HEK293 (cell line): ENCODE data around the gene STX5.

ENCODE experiments used
- ELK4 ChIP-seq: IDR thresholded peaks from 2 replicates; pipeline ENCODE4 v1.6.1; 2011; ENCODE audit warnings: mild to moderate bottlenecking, low read depth, low read length, borderline replicate concordance
- HIC1 ChIP-seq: fragments of 450-650 bp; formaldehyde crosslinking; IDR thresholded peaks from 2 replicates; pipeline ENCODE4 v1.5.1; 2016; ENCODE audit warnings: missing biosample characterization, missing genetic modification characterization
- HOXA7 ChIP-seq: sonication (generic); formaldehyde crosslinking; IDR thresholded peaks from 2 replicates; pipeline ENCODE4 v1.8.1; 2022; ENCODE audit warnings: missing genetic modification reagents, borderline replicate concordance
- IKZF3 ChIP-seq: fragments of 450-650 bp; IDR thresholded peaks from 2 replicates; pipeline ENCODE4 v1.5.0; 2018; ENCODE audit warnings: missing biosample characterization, mild to moderate bottlenecking, missing genetic modification characterization, moderate library complexity
- REPIN1 ChIP-seq: fragments of 450-650 bp; formaldehyde crosslinking; IDR thresholded peaks from 2 replicates; pipeline ENCODE4 v1.5.1; 2017; ENCODE audit warnings: missing biosample characterization, missing genetic modification characterization, low read depth
- REST ChIP-seq: fragments of 450-650 bp; formaldehyde crosslinking; IDR thresholded peaks from 2 replicates; pipeline ENCODE4 v1.5.1; 2016; ENCODE audit warnings: missing biosample characterization, missing genetic modification characterization
- SCRT1 ChIP-seq: fragments of 450-650 bp; formaldehyde crosslinking; IDR thresholded peaks from 2 replicates; pipeline ENCODE4 v1.5.1; 2016; ENCODE audit warnings: missing biosample characterization, missing genetic modification characterization, borderline replicate concordance
- YY1 ChIP-seq: fragments of 450-650 bp; formaldehyde crosslinking; IDR thresholded peaks from 2 replicates; pipeline ENCODE4 v1.5.1; 2018; ENCODE audit warnings: missing biosample characterization, missing genetic modification characterization
- ZBTB44 ChIP-seq: fragments of 450-650 bp; IDR thresholded peaks from 2 replicates; pipeline ENCODE4 v1.5.1; 2018; ENCODE audit warnings: missing biosample characterization, mild to moderate bottlenecking, missing genetic modification characterization
- ZBTB48 ChIP-seq: fragments of 450-650 bp; formaldehyde crosslinking; IDR thresholded peaks from 2 replicates; pipeline ENCODE4 v1.5.1; 2016; ENCODE audit warnings: missing biosample characterization, missing genetic modification characterization
- ZBTB49 ChIP-seq: fragments of 450-650 bp; formaldehyde crosslinking; IDR thresholded peaks from 2 replicates; pipeline ENCODE4 v1.5.1; 2016; ENCODE audit warnings: missing biosample characterization, missing genetic modification characterization, low read depth
- ZFHX2 ChIP-seq: fragments of 450-650 bp; formaldehyde crosslinking; conservative IDR thresholded peaks from 2 replicates; pipeline ENCODE4 v1.5.1; 2016; ENCODE audit warnings: missing biosample characterization, missing genetic modification characterization
- ZIC2 ChIP-seq: fragments of 450-650 bp; formaldehyde crosslinking; IDR thresholded peaks from 2 replicates; pipeline ENCODE4 v1.5.1; 2016; ENCODE audit warnings: missing biosample characterization, missing genetic modification characterization
- ZNF138 ChIP-seq: fragments of 450-650 bp; formaldehyde crosslinking; IDR thresholded peaks from 2 replicates; pipeline ENCODE4 v1.5.1; 2016; ENCODE audit warnings: missing biosample characterization, missing genetic modification characterization, borderline replicate concordance
- ZNF24 ChIP-seq: fragments of 450-650 bp; formaldehyde crosslinking; IDR thresholded peaks from 2 replicates; pipeline ENCODE4 v1.5.1; 2016; ENCODE audit warnings: missing biosample characterization, missing genetic modification characterization
- ZNF248 ChIP-seq: fragments of 450-650 bp; formaldehyde crosslinking; IDR thresholded peaks from 2 replicates; pipeline ENCODE4 v1.5.1; 2017; ENCODE audit warnings: missing biosample characterization, missing genetic modification characterization
- ZNF274 ChIP-seq, 2 experiments: fragments of 200-500 bp in 1 of 2; fragments of 450-650 bp in 1 of 2; sonication (Bioruptor generic) in 1 of 2; formaldehyde crosslinking in 1 of 2; IDR thresholded peaks; 2 replicates each; pipeline versions ENCODE4 v1.5.1 to v1.6.1; 2014 to 2016; ENCODE audit warnings: borderline replicate concordance in 1 of 2, inconsistent platforms in 1 of 2, low read length in 1 of 2, missing biosample characterization in 1 of 2, missing genetic modification characterization in 1 of 2
- ZNF398 ChIP-seq: fragments of 450-650 bp; formaldehyde crosslinking; IDR thresholded peaks from 2 replicates; pipeline ENCODE4 v1.5.1; 2017; ENCODE audit warnings: missing biosample characterization, missing genetic modification characterization
- ZNF473 ChIP-seq: fragments of 450-650 bp; formaldehyde crosslinking; IDR thresholded peaks from 2 replicates; pipeline ENCODE4 v1.5.1; 2017; ENCODE audit warnings: missing biosample characterization, missing genetic modification characterization
- ZNF529 ChIP-seq: fragments of 450-650 bp; formaldehyde crosslinking; IDR thresholded peaks from 2 replicates; pipeline ENCODE4 v1.5.1; 2017; ENCODE audit warnings: missing genetic modification characterization, missing biosample characterization; ENCODE audit not compliant: insufficient replicate concordance
- ZNF580 ChIP-seq: fragments of 450-650 bp; formaldehyde crosslinking; IDR thresholded peaks from 2 replicates; pipeline ENCODE4 v1.5.1; 2016; ENCODE audit warnings: missing biosample characterization, missing genetic modification characterization
- ZNF692 ChIP-seq: fragments of 450-650 bp; formaldehyde crosslinking; IDR thresholded peaks from 2 replicates; pipeline ENCODE4 v1.5.1; 2016; ENCODE audit warnings: missing biosample characterization, missing genetic modification characterization
- ZNF707 ChIP-seq: fragments of 450-650 bp; formaldehyde crosslinking; IDR thresholded peaks from 2 replicates; pipeline ENCODE4 v1.5.1; 2016; ENCODE audit warnings: missing biosample characterization, missing genetic modification characterization
- ZSCAN23 ChIP-seq: fragments of 450-650 bp; formaldehyde crosslinking; IDR thresholded peaks from 2 replicates; pipeline ENCODE4 v1.5.1; 2016; ENCODE audit warnings: missing biosample characterization, missing genetic modification characterization

The STX5 gene

GRCh38 chr11:62786318-62787004 lies 45.4 kb downstream of the STX5 start (continued):
- TF ChIP-seq ZNF398 = no peak
- TF ChIP-seq ZSCAN23 = no peak
- TF ChIP-seq REPIN1 (tag by site-specific recombination) = no peak
- TF ChIP-seq HOXA7 (CRISPR knock-in tag) = no peak
- TF ChIP-seq ZBTB48 (tag by site-specific recombination) = no peak
- TF ChIP-seq ZNF473 (tag by site-specific recombination) = no peak
- TF ChIP-seq ZNF529 (tag by site-specific recombination) = no peak
- no peak for TF ChIP-seq SCRT1 (tag by site-specific recombination)
- TF ChIP-seq ZNF580 (tag by site-specific recombination) = no peak
- TF ChIP-seq IKZF3 = no peak
- TF ChIP-seq ZNF274 (IDR thresholded peaks at IDR 0.05; ENCODE audit: low read length) = no peak
- TF ChIP-seq ZNF274 (tag by site-specific recombination; IDR thresholded peaks at IDR 0.05; ENCODE audit: borderline replicate concordance) = no peak
- TF ChIP-seq ZNF707 = no peak
- no peak for TF ChIP-seq ZIC2
- TF ChIP-seq REST (tag by site-specific recombination) = no peak
- TF ChIP-seq ZNF692 (tag by site-specific recombination) = no peak
- no peak for TF ChIP-seq ZNF24 (tag by site-specific recombination)
- TF ChIP-seq ZBTB49 (tag by site-specific recombination) = no peak
- TF ChIP-seq HIC1 = no peak
- TF ChIP-seq ZBTB44 = no peak
- TF ChIP-seq ZFHX2 (tag by site-specific recombination) = peak; percentile 40
- TF ChIP-seq ZNF138 (tag by site-specific recombination) = no peak
- TF ChIP-seq YY1 (tag by site-specific recombination) = no peak; the same call in 1 of the 2 replicates
- TF ChIP-seq ZNF248 (tag by site-specific recombination) = no peak
- TF ChIP-seq ELK4 = no peak
